Measurements from ENCODE around the gene SLC6A8.
"Not testable (repeated sequence)": the region's sequence is repeated elsewhere in the genome, so short reads cannot be mapped to it uniquely, and the experiment has no call there.

SLC6A8 gene

DNA sequence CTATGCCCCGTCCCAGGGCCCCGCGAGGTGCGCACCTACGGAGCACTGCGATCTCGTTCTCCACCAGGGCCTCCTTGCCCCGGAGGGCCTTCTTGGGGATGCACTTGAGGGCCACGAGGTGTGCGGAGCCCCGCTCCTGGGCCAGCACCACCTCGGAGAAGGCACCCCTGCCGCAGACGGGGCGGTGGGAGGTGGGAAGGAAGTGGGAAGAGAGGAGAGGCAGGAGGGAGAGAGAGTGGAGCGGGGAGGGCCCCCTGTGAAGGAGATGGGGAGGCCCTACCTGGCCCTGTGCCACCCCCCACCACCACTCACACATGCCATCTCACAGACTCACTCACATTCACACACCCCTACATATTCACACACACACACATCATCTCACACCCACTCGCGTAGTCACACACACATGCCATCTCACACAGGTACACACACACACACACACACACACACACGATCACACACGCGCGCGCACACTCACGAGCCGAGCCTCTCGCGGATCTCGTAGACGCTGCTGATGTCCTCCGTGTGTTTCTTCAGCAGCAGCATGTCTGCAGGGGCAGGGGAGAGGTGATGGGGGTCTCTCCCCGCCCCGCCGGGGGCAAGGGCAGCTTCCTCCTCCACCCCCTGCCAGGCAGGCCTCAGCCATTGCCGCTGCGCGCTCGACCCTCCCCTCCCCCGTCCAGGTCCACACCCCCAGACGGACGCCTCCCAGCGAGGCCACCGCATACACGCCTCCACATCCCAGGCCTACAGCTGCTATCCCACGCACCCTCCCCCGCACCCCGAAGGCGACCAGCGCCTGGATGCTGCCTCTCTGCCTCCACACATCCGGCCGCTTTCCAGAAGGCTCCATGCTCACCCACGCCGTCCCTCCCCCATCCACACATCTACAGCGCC is 14.9 kb upstream of the SLC6A8 start:
- no peak overlapping the region for H3K4me3 ChIP-seq (ENCODE audit: low read length)
- TF ChIP-seq ZNF274 (IDR thresholded peaks at IDR 0.05; ENCODE audit: low read depth, low read length), result no peak

GRCh38 chrX:153673428-153674218 is 14.1 kb upstream of the SLC6A8 start, which contains the start of gene PNCK:
Gene PNCK (minus strand): TSS chrX:153673813. CDS start chrX:153673076, 737 bp downstream.
- H3K4me3 ChIP-seq (ENCODE audit: low read length), result no peak within 1 kb of the TSS
- TF ChIP-seq ZNF274 (IDR thresholded peaks at IDR 0.05; ENCODE audit: low read depth, low read length), result no peak

GRCh38 chrX:153674219-153674851 is 13.4 kb upstream of the SLC6A8 start:
- TF ChIP-seq ZNF274 (IDR thresholded peaks at IDR 0.05; ENCODE audit: low read depth, low read length), result no peak
- H3K4me3 ChIP-seq (ENCODE audit: low read length), result no peak overlapping the region

DNA sequence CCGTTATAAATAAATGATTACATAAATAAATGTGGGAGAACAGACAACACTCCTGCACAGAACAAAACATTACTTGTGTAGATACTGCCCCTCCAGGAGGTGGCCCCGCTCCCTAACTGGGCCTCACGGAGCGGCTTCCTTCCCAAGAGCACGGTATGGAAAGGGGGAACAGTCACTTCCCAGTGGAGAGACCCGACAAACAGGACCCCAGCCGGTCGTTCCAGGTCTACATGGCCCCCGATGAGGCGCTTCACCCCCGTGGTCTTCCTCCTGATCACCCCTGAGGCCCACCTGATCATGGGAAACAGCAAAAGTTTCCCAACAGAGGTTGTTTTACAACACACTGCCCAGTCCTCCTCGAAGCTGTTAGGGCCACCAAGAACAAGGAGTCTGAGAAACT is 6.6 kb upstream of the SLC6A8 start:
- H3K4me3 ChIP-seq (ENCODE audit: low read length), result no peak overlapping the region
- TF ChIP-seq ZNF274 (IDR thresholded peaks at IDR 0.05; ENCODE audit: low read depth, low read length), result no peak

- H3K4me3 ChIP-seq (ENCODE audit: low read length), result not testable (repeated sequence)
These were observed 4.2 kb upstream of the SLC6A8 start for GRCh38 chrX:153683486-153683885.

GRCh38 chrX:153684467-153685155 is 3.1 kb upstream of the SLC6A8 start:
- H3K4me3 ChIP-seq (ENCODE audit: low read length), result no peak overlapping the region

GRCh38 chrX:153685156-153685536 is 2.6 kb upstream of the SLC6A8 start:
- no peak overlapping the region for H3K4me3 ChIP-seq (ENCODE audit: low read length)
- TF ChIP-seq ZNF274 (IDR thresholded peaks at IDR 0.05; ENCODE audit: low read depth, low read length), result no peak

More at GRCh38 chrX:153684467-153685155, 3.1 kb upstream of the SLC6A8 start:
- TF ChIP-seq ZNF274 (IDR thresholded peaks at IDR 0.05; ENCODE audit: low read depth, low read length), result no peak

- no peak for TF ChIP-seq ZNF274 (IDR thresholded peaks at IDR 0.05; ENCODE audit: low read depth, low read length)
- no peak overlapping the region for H3K4me3 ChIP-seq (ENCODE audit: low read length)
These were observed 1.7 kb upstream of the SLC6A8 start for GRCh38 chrX:153685751-153686696.

DNA sequence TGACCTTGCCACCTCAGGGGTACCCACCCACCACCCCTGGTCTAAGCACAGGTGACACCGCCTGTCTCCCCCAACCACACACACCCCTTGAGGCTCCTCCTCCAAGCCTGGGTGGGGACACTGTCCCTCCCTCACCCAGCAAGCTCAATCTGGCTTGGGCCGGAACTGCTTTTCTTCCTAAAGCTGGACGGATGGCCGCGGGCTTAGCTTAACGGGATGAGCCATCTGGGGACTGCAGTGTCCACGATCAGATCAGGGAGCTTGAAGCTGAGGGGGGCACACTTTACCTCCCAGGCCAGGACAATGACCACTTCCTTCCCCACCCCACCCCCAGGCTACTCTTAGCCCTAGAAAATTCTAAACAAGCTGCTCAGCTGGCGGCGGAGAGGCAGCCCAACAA is 1.0 kb upstream of the SLC6A8 start:
- H3K4me3 ChIP-seq (ENCODE audit: low read length), result no peak overlapping the region
- TF ChIP-seq ZNF274 (IDR thresholded peaks at IDR 0.05; ENCODE audit: low read depth, low read length), result no peak

- H3K4me3 ChIP-seq (ENCODE audit: low read length), result no peak overlapping the region
- no peak for TF ChIP-seq ZNF274 (IDR thresholded peaks at IDR 0.05; ENCODE audit: low read depth, low read length)
These were observed 345 bp downstream of the SLC6A8 start for GRCh38 chrX:153688071-153688470.

GRCh38 chrX:153688506-153688905 is 780 bp downstream of the SLC6A8 start:
- H3K4me3 ChIP-seq (ENCODE audit: low read length), result no peak overlapping the region
- no peak for TF ChIP-seq ZNF274 (IDR thresholded peaks at IDR 0.05; ENCODE audit: low read depth, low read length)

DNA sequence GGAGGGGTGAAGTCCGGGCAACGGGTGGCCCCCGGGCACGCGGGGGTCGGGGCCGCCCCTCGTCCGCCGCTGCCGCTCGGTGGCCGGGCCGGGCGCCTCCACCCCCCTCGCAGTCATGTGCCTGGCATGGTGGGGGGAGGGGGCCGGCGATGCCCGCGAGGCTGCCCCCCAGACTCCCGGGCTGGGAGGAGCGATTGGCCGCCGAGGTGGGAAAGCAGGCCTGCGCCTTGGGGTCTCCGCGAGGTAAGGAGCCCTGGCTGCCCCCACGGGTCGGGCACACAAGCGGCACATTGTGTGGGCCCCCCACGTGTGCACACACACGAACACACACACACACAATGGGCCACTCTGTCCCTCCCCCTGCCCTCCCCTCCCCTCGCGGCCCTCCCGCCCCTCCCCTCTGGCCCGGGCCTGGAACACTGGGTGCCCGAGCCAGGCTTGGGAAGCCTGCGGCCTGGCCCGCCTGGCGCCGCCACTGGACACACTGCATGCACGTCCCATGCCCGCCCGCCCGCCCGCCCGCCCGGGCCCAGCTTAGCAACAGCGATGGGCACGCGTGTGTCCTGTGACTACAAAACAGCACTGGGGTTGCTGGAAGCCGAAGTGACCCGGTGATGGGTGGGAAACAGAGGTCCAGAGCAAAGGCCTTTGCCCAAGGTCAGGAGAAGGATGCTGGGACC is 1.3 kb downstream of the SLC6A8 start:
- no peak for TF ChIP-seq ZNF274 (IDR thresholded peaks at IDR 0.05; ENCODE audit: low read depth, low read length)
- no peak overlapping the region for H3K4me3 ChIP-seq (ENCODE audit: low read length)
